Thoracic aorta (tissue), 2 donors: ENCODE measurements around the gene DGKZ. TPM values are rescaled to one million over a fixed set of nuclear protein-coding genes. Genes with fewer than 3 reads are reported as not detected.

Source experiments
- ATAC-seq: fragments of 150-250 bp; one replicate; pipeline ENCODE4 v1.8.0; 2017; ENCODE audit warnings: low read depth; ENCODE audit not compliant: insufficient number of reproducible peaks, low FRiP score
- DNase-seq: peaks from one replicate; pipeline ENCODE4 v3.0.0-alpha.2; 2020; ENCODE audit warnings: low spot score
- H3K27ac ChIP-seq, 2 donors: fragments of 200-600 bp; sonication (generic); 1 replicate in 1 of 2; 2 replicates in 1 of 2; pipeline ENCODE4 v1.5.1; 2016; ENCODE audit warnings: mild to moderate bottlenecking in 2 of 2, moderate library complexity in 2 of 2
- H3K27me3 ChIP-seq: fragments of 200-600 bp; sonication (generic); replicated peaks from 2 replicates; pipeline ENCODE4 v1.6.0; 2016; ENCODE audit warnings: mild to moderate bottlenecking; ENCODE audit not compliant: insufficient read depth
- H3K36me3 ChIP-seq: fragments of 200-600 bp; sonication (generic); one replicate; pipeline ENCODE4 v1.5.1; 2016
- H3K4me1 ChIP-seq, 2 donors: fragments of 200-600 bp; sonication (generic); 1 replicate in 1 of 2; 2 replicates in 1 of 2; pipeline versions ENCODE4 v1.5.1 to v1.6.0; 2016; ENCODE audit warnings: low read depth in 2 of 2, mild to moderate bottlenecking in 1 of 2; ENCODE audit not compliant: control insufficient read depth in 1 of 2
- H3K4me3 ChIP-seq: fragments of 200-600 bp; sonication (generic); 2 replicates; pipeline ENCODE4 v1.5.1; 2016; ENCODE audit warnings: mild to moderate bottlenecking
- H3K9me3 ChIP-seq: fragments of 200-600 bp; sonication (generic); 2 replicates; pipeline ENCODE4 v1.5.1; 2016
- CTCF ChIP-seq: fragments of 200-600 bp; sonication (generic); IDR thresholded peaks from one replicate; pipeline ENCODE4 v1.5.1; 2019; ENCODE audit warnings: antibody characterized with exemption
- total RNA-seq, 2 donors: library from RNA; depleted of rRNA; stranded (reverse); fragments of >200 nt; gene quantifications; one replicate each; pipeline versions ENCODE4 v1.1.0 to v1.2.3, GENCODE V29; 2016

DGKZ gene
- total RNA-seq, 2 donors from 2014 or later, result 40.6 to 68.2 TPM

- Histone ChIP-seq H3K4me3 (no peak overlapping the region), H3K9me3 (no peaks in the 10 kb centered on the region), H3K27me3 (no peaks in the 10 kb centered on the region), H3K36me3 (no peaks in the 10 kb centered on the region), H3K27ac (peak overlapping the region in 1 of 2 donors; percentile 61), H3K4me1 (peaks cover 18 to 39% of the 10 kb centered on the region in 2 donors)
- DNase-seq, result no peak
- ATAC-seq, result no peak
- no peak for TF ChIP-seq CTCF
Observed at GRCh38 chr11:46363455-46364005, 16.3 kb downstream of the DGKZ start.

- H3K4me1 ChIP-seq, result peaks cover 18 to 39% of the 10 kb centered on the region in 2 donors
- ATAC-seq (no peak), DNase-seq (no peak)
Observed at GRCh38 chr11:46364056-46364455, 16.8 kb downstream of the DGKZ start.

DNA sequence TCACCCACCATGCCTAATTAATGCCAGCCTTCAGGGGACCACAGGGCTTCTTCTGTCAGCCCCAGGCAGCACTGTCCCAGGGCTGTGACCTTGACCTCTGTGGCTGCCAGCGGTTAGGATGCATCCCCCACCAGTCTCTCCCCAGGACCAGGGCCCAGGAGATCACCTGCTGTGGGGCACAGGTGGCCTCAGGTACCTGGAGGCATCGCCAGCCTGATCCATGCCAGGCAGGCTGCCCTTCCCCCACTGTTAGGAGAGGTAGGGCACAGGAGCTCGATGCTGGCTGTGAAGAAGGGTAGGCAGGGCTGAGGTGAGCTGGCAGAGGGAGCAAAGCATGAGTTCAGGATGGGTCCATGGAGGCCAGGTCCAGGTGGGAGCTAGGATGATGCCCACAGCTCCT lies 17.5 kb downstream of the DGKZ start:
- Histone ChIP-seq H3K4me1 (peaks cover 18 to 39% of the 10 kb centered on the region in 2 donors), H3K36me3 (no peaks in the 10 kb centered on the region), H3K9me3 (no peaks in the 10 kb centered on the region), H3K27ac (no peak overlapping the region), H3K27me3 (no peaks in the 10 kb centered on the region), H3K4me3 (no peak overlapping the region)
- no peak for ATAC-seq
- TF ChIP-seq CTCF, result no peak
- no peak for DNase-seq

More at GRCh38 chr11:46364056-46364455, 16.8 kb downstream of the DGKZ start:
- H3K9me3 ChIP-seq, result no peaks in the 10 kb centered on the region
- no peak overlapping the region for H3K27ac ChIP-seq
- TF ChIP-seq CTCF, result no peak
- no peak overlapping the region for H3K4me3 ChIP-seq
- H3K27me3 ChIP-seq, result no peaks in the 10 kb centered on the region
- no peaks in the 10 kb centered on the region for H3K36me3 ChIP-seq

- DNase-seq (no peak), ATAC-seq (no peak)
- Histone ChIP-seq H3K4me1 (peaks cover 13 to 32% of the 10 kb centered on the region in 2 donors), H3K4me3 (no peak overlapping the region), H3K36me3 (peaks cover 4% of the 10 kb centered on the region), H3K9me3 (no peaks in the 10 kb centered on the region), H3K27ac (no peak overlapping the region), H3K27me3 (no peaks in the 10 kb centered on the region)
- TF ChIP-seq CTCF, result no peak
Observed at GRCh38 chr11:46366260-46366659, 19.0 kb downstream of the DGKZ start.

- no peak for TF ChIP-seq CTCF
- DNase-seq (no peak), ATAC-seq (no peak)
- H3K36me3 ChIP-seq, result peaks cover 9% of the 10 kb centered on the region
- H3K27ac ChIP-seq, result no peak overlapping the region
- no peaks in the 10 kb centered on the region for H3K9me3 ChIP-seq
- no peaks in the 10 kb centered on the region for H3K27me3 ChIP-seq
- peaks cover 10 to 27% of the 10 kb centered on the region in 2 donors for H3K4me1 ChIP-seq
- H3K4me3 ChIP-seq, result no peak overlapping the region
Observed at GRCh38 chr11:46366661-46367161, 19.4 kb downstream of the DGKZ start.
